Activated CD4-positive, alpha-beta T cell treated with anti-CD3 and anti-CD28 coated beads for 48 hours (primary cell): Measurements from ENCODE around the gene SDR42E1.
"Not testable (repeated sequence)": the region's sequence is repeated elsewhere in the genome, so short reads cannot be mapped to it uniquely, and the experiment has no call there.

Source experiments
- DNase-seq: peaks from one replicate; pipeline ENCODE4 v3.0.0-alpha.2; 2020

SDR42E1 gene

GRCh38 chr16:81997738-81998137, 13.5 kb downstream of the SDR42E1 start:
- no peak for DNase-seq

- DNase-seq = no peak
These were observed 14.4 kb downstream of the SDR42E1 start for GRCh38 chr16:81996664-81997509.

- DNase-seq = no peak
These were observed 15.6 kb downstream of the SDR42E1 start for GRCh38 chr16:81995651-81996050.

GRCh38 chr16:81994485-81994884, 16.8 kb downstream of the SDR42E1 start:
- peak; percentile 20 for DNase-seq

- DNase-seq = no peak
These were observed 18.4 kb downstream of the SDR42E1 start for GRCh38 chr16:81992859-81993258.

GRCh38 chr16:81987706-81988105, 23.6 kb downstream of the SDR42E1 start:
- DNase-seq = no peak

- no peak for DNase-seq
These were observed 24.1 kb downstream of the SDR42E1 start for GRCh38 chr16:81987121-81987520.

GRCh38 chr16:81977335-81977942, 33.8 kb downstream of the SDR42E1 start:
- not testable (repeated sequence) for DNase-seq

- DNase-seq = no peak
These were observed 35.6 kb downstream of the SDR42E1 start for GRCh38 chr16:81975637-81976036.

GRCh38 chr16:81973737-81974136, 37.5 kb downstream of the SDR42E1 start:
- DNase-seq = no peak

GRCh38 chr16:81971853-81972252, 39.4 kb downstream of the SDR42E1 start:
- no peak for DNase-seq

- no peak for DNase-seq
These were observed 43.9 kb downstream of the SDR42E1 start for GRCh38 chr16:81967358-81967757.

GRCh38 chr16:81964808-81965207, 46.5 kb downstream of the SDR42E1 start:
- DNase-seq = no peak

GRCh38 chr16:81956213-81956948, 54.9 kb downstream of the SDR42E1 start:
- no peak for DNase-seq

- no peak for DNase-seq
These were observed 59.7 kb downstream of the SDR42E1 start for GRCh38 chr16:81951564-81951963.

- DNase-seq = no peak
These were observed 65.1 kb downstream of the SDR42E1 start for GRCh38 chr16:81946206-81946605.

- DNase-seq = no peak
These were observed 65.6 kb downstream of the SDR42E1 start for GRCh38 chr16:81945665-81946064.

- no peak for DNase-seq
These were observed 69.2 kb downstream of the SDR42E1 start for GRCh38 chr16:81942007-81942601.

- DNase-seq = peak; percentile 23
These were observed 70.3 kb downstream of the SDR42E1 start for GRCh38 chr16:81940781-81941560.

- DNase-seq = no peak
These were observed 71.9 kb downstream of the SDR42E1 start for GRCh38 chr16:81939164-81940056.
